ENCODE results near the gene RNF2. TPM values are rescaled to one million over a fixed set of nuclear protein-coding genes. Genes with fewer than 3 reads are reported as not detected.

RNF2 gene
- total RNA-seq, 1 experiment from 2014 or later: 39.1 TPM

- TF ChIP-seq YY1 (IDR thresholded peaks at IDR 0.05; ENCODE audit: extremely low read depth, insufficient replicate concordance, low read depth, low read length): no peak
- no peak for TF ChIP-seq ZNF274 (IDR thresholded peaks at IDR 0.05; ENCODE audit: low read depth, low read length)
- no peak for TF ChIP-seq MAX (IDR thresholded peaks at IDR 0.05)
- no peak for TF ChIP-seq POLR2AphosphoS5 (IDR thresholded peaks at IDR 0.05; ENCODE audit: low read depth, low read length)
- TF ChIP-seq SRF (IDR thresholded peaks at IDR 0.05; ENCODE audit: low read depth): no peak
- no peak for TF ChIP-seq CBX3 (IDR thresholded peaks at IDR 0.05; ENCODE audit: low read depth)
- no peak for TF ChIP-seq TCF7L2 (IDR thresholded peaks at IDR 0.05; ENCODE audit: borderline replicate concordance, extremely low read depth, insufficient read depth, insufficient read length)
Measured at GRCh38 chr1:185070051-185070450, 24.7 kb downstream of the RNF2 start (continued).

- CTCF ChIA-PET: no interaction called here
- POLR2A ChIA-PET: no interaction called here
- ATAC-seq (no peak), DNase-seq (ENCODE audit: low read depth, low spot score) (no peak)
- H3K9me3 ChIP-seq (ENCODE audit: control insufficient read depth in 1 of 2, insufficient read depth in 1 of 2, low read depth in 1 of 2, low read length in 2 of 2): no peaks in the 10 kb centered on the region
- no peak overlapping the region for H2AFZ ChIP-seq (ENCODE audit: low read depth, low read length, poor library complexity, severe bottlenecking)
- H3K9me2 ChIP-seq (ENCODE audit: insufficient read depth): no peaks in the 10 kb centered on the region
- H3K27ac ChIP-seq (ENCODE audit: low read depth, low read length): no peak overlapping the region
- H4K20me1 ChIP-seq (ENCODE audit: insufficient read depth): no peaks in the 10 kb centered on the region
- TF ChIP-seq EGR1 (IDR thresholded peaks at IDR 0.05; ENCODE audit: low read depth): no peak
- no peak for TF ChIP-seq CEBPB (IDR thresholded peaks at IDR 0.05; ENCODE audit: low read depth)
- no peak for TF ChIP-seq REST (IDR thresholded peaks at IDR 0.05; ENCODE audit: low read depth)
- TF ChIP-seq EZH2 (IDR thresholded peaks at IDR 0.05): no peak
- no peak for TF ChIP-seq JUND (IDR thresholded peaks at IDR 0.05)
- no peak for TF ChIP-seq FOSL1 (IDR thresholded peaks at IDR 0.05; ENCODE audit: low read depth)
- no peak for TF ChIP-seq POLR2A (IDR thresholded peaks at IDR 0.05; ENCODE audit: borderline replicate concordance, extremely low read depth, insufficient read depth, insufficient read length)
- no peak overlapping the region for H3K9ac ChIP-seq (ENCODE audit: low read length)
- no peak overlapping the region for H3K4me2 ChIP-seq (ENCODE audit: low read length)
- H3K4me1 ChIP-seq (ENCODE audit: control insufficient read depth in 1 of 2, insufficient read depth in 2 of 2, low read length in 2 of 2): peaks cover 0 to 4% of the 10 kb centered on the region in 2 experiments; a peak in 1 of 4 replicates
- peaks cover 94% of the 10 kb centered on the region for H3K79me2 ChIP-seq (ENCODE audit: insufficient read depth, low read length)
- intact Hi-C loops (cut with micrococcal nuclease): no loop called here
- no peaks in the 10 kb centered on the region for H3K36me3 ChIP-seq (ENCODE audit: control insufficient read depth in 1 of 2, insufficient read depth in 2 of 2, low read length in 2 of 2)
- BruUV-seq (replicated peaks): no TSS peak
- RAD21 ChIA-PET (ENCODE audit: low non-redundant PET in 1 of 2, low total read pairs in 2 of 2, uncharacterized antibody in 2 of 2, unreplicated experiment in 2 of 2): no interaction called here
- H3K4me3 ChIP-seq (replicated peaks in 1 of 2; ENCODE audit: low read depth in 1 of 2, low read length in 2 of 2): no peak overlapping the region
- no peaks in the 10 kb centered on the region for H3K27me3 ChIP-seq (ENCODE audit: insufficient read depth, low read length)
Measured at GRCh38 chr1:185073725-185074124, 28.4 kb downstream of the RNF2 start.

All from HCT116 (cell line).